Keratinocyte (primary cell): ENCODE results near the gene FHIT. TPM values are rescaled to one million over a fixed set of nuclear protein-coding genes. Genes with fewer than 3 reads are reported as not detected.

Experiments
- DNase-seq: peaks from one replicate; pipeline ENCODE4 v3.0.0-alpha.2; 2011; ENCODE audit warnings: low read depth, missing footprints, low spot score
- FAIRE-seq: peaks from 2 replicates; lab custom pipeline; 2011; peaks lifted over from hg19 to GRCh38; lab: Jason Lieb, UNC
- H2AFZ ChIP-seq: 2 replicates; pipeline ENCODE4 v1.6.0; 2012; ENCODE audit warnings: low read length, control low read depth, inconsistent platforms; ENCODE audit not compliant: control insufficient read depth
- H3K27ac ChIP-seq: 2 replicates; pipeline ENCODE4 v1.5.1; 2011; ENCODE audit warnings: low read length; ENCODE audit not compliant: control insufficient read depth, insufficient read depth
- H3K27me3 ChIP-seq: 3 replicates; pipeline ENCODE4 v1.6.0; 2011; ENCODE audit warnings: low read length; ENCODE audit not compliant: control insufficient read depth, insufficient read depth; ENCODE audit errors: extremely low read depth
- H3K36me3 ChIP-seq, 2 experiments: 2 replicates in 1 of 2; 3 replicates in 1 of 2; pipeline ENCODE4 v1.5.1; 2011; ENCODE audit warnings: low read length in 2 of 2, mild to moderate bottlenecking in 1 of 2; ENCODE audit not compliant: control insufficient read depth in 2 of 2, insufficient read depth in 2 of 2; ENCODE audit errors: extremely low read depth in 1 of 2
- H3K4me1 ChIP-seq: 3 replicates; pipeline ENCODE4 v1.5.1; 2011; ENCODE audit warnings: low read length; ENCODE audit not compliant: control insufficient read depth, insufficient read depth; ENCODE audit errors: extremely low read depth
- H3K4me2 ChIP-seq: 3 replicates; pipeline ENCODE4 v1.6.0; 2011; ENCODE audit warnings: low read depth, low read length; ENCODE audit not compliant: control insufficient read depth, insufficient read depth; ENCODE audit errors: extremely low read depth
- H3K4me3 ChIP-seq, 3 experiments: fragments of 200-600 bp in 1 of 3; sonication (generic) in 1 of 3; 2 replicates in 2 of 3; 3 replicates in 1 of 3; pipeline ENCODE4 v1.5.1; 2011 to 2016; ENCODE audit warnings: low read length in 3 of 3, mild to moderate bottlenecking in 3 of 3, control low read depth in 2 of 3, inconsistent platforms in 1 of 3, low read depth in 1 of 3, mixed read lengths in 1 of 3, mixed run types in 1 of 3, moderate library complexity in 1 of 3; ENCODE audit not compliant: control insufficient read depth in 2 of 3, insufficient read depth in 2 of 3; ENCODE audit errors: extremely low read depth in 1 of 3
- H3K79me2 ChIP-seq: 2 replicates; pipeline ENCODE4 v1.6.0; 2012; ENCODE audit warnings: low read length; ENCODE audit not compliant: control insufficient read depth, insufficient read depth
- H3K9ac ChIP-seq: 3 replicates; pipeline ENCODE4 v1.6.0; 2011; ENCODE audit warnings: low read length; ENCODE audit not compliant: control insufficient read depth, insufficient read depth; ENCODE audit errors: extremely low read depth
- H3K9me1 ChIP-seq: 3 replicates; pipeline ENCODE4 v1.6.0; 2011; ENCODE audit warnings: low read length; ENCODE audit not compliant: control insufficient read depth, insufficient read depth; ENCODE audit errors: extremely low read depth
- H3K9me3 ChIP-seq: 2 replicates; pipeline ENCODE4 v1.5.1; 2012; ENCODE audit warnings: low read depth, low read length; ENCODE audit not compliant: control insufficient read depth
- H4K20me1 ChIP-seq: 3 replicates; pipeline ENCODE4 v1.6.0; 2011; ENCODE audit warnings: low read length; ENCODE audit not compliant: control insufficient read depth, insufficient read depth; ENCODE audit errors: extremely low read depth
- EZH2 ChIP-seq: IDR thresholded peaks from one replicate; pipeline ENCODE4 v1.6.1; 2012; ENCODE audit warnings: inconsistent platforms, mild to moderate bottlenecking, low read length, moderate library complexity
- dilution Hi-C: fragments of 300-500 bp; cut with MboI; formaldehyde crosslinking; loops from one replicate; pipeline ENCODE4 v1.7.0; 2020; ENCODE audit warnings: low sequenced_read_pairs; ENCODE audit not compliant: extremely low pct_ligation_motif_present
- polyA plus RNA-seq, 5 experiments: library from polyadenylated mRNA; depleted of rRNA in 3 of 5; stranded (reverse) in 3 of 5; stranded (forward) in 1 of 5; unstranded in 1 of 5; fragments of >200 nt; gene quantifications; 1 replicate in 1 of 5; 2 replicates in 3 of 5; 3 replicates in 1 of 5; pipeline versions ENCODE4 v1.2.1 to v1.2.3, GENCODE V29; 2011 to 2012; ENCODE audit warnings: missing spikeins in 2 of 5, low read depth in 1 of 5, low replicate concordance in 1 of 5
- TF ChIP-seq, protein P1 (sequence below), 3 experiments: IDR thresholded peaks in 1 of 3; conservative IDR thresholded peaks in 1 of 3; optimal IDR thresholded peaks in 1 of 3; 2 replicates in 2 of 3; 3 replicates in 1 of 3; pipeline versions ENCODE3 to v1.5.1; 2011; ENCODE audit warnings: low read length in 3 of 3, mild to moderate bottlenecking in 3 of 3, moderate library complexity in 2 of 3, control low read depth in 1 of 3, inconsistent platforms in 1 of 3; ENCODE audit not compliant: insufficient read depth in 2 of 3; ENCODE audit errors: extremely low read depth in 1 of 3

FHIT gene
- polyA plus RNA-seq, 1 donor (not counting 4 experiments of a cell fraction or from before 2014, with no cell fraction given): 2.2 TPM

GRCh38 chr3:60737633-60738399 is 513.4 kb downstream of the FHIT start:
- no peak overlapping the region for H2AFZ ChIP-seq
- FAIRE-seq (no peak), DNase-seq (no peak)
- H3K9ac ChIP-seq: no peak overlapping the region
- no peak overlapping the region for H3K4me2 ChIP-seq
- H3K4me3 ChIP-seq: no peak overlapping the region
- TF ChIP-seq, protein P1, sequence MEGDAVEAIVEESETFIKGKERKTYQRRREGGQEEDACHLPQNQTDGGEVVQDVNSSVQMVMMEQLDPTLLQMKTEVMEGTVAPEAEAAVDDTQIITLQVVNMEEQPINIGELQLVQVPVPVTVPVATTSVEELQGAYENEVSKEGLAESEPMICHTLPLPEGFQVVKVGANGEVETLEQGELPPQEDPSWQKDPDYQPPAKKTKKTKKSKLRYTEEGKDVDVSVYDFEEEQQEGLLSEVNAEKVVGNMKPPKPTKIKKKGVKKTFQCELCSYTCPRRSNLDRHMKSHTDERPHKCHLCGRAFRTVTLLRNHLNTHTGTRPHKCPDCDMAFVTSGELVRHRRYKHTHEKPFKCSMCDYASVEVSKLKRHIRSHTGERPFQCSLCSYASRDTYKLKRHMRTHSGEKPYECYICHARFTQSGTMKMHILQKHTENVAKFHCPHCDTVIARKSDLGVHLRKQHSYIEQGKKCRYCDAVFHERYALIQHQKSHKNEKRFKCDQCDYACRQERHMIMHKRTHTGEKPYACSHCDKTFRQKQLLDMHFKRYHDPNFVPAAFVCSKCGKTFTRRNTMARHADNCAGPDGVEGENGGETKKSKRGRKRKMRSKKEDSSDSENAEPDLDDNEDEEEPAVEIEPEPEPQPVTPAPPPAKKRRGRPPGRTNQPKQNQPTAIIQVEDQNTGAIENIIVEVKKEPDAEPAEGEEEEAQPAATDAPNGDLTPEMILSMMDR (optimal IDR thresholded peaks at IDR 0.05 in 1 of 3, IDR thresholded peaks at IDR 0.05 in 1 of 3, conservative IDR thresholded peaks at IDR 0.05 in 1 of 3; ENCODE audit: extremely low read depth in 1 of 3, insufficient read depth in 2 of 3, low read length in 3 of 3): no peak
- TF ChIP-seq EZH2: no peak
- H3K27ac ChIP-seq: no peak overlapping the region
- H4K20me1 ChIP-seq: no peaks in the 10 kb centered on the region
- H3K4me1 ChIP-seq: no peaks in the 10 kb centered on the region
- no peaks in the 10 kb centered on the region for H3K9me1 ChIP-seq
- no peaks in the 10 kb centered on the region for H3K9me3 ChIP-seq
- H3K27me3 ChIP-seq: no peaks in the 10 kb centered on the region
- H3K79me2 ChIP-seq: no peaks in the 10 kb centered on the region
- no peaks in the 10 kb centered on the region for H3K36me3 ChIP-seq
- dilution Hi-C loops: no loop called here

- H3K27ac ChIP-seq: no peak overlapping the region
- no peaks in the 10 kb centered on the region for H4K20me1 ChIP-seq
- no peak for DNase-seq
- FAIRE-seq: no peak
- no peak overlapping the region for H3K4me2 ChIP-seq
- no peaks in the 10 kb centered on the region for H3K36me3 ChIP-seq
- no peak overlapping the region for H3K9ac ChIP-seq
- TF ChIP-seq, protein P1 (optimal IDR thresholded peaks at IDR 0.05 in 1 of 3, IDR thresholded peaks at IDR 0.05 in 1 of 3, conservative IDR thresholded peaks at IDR 0.05 in 1 of 3; ENCODE audit: extremely low read depth in 1 of 3, insufficient read depth in 2 of 3, low read length in 3 of 3): no peak
- no peak for TF ChIP-seq EZH2
- dilution Hi-C loops: no loop called here
- no peaks in the 10 kb centered on the region for H3K4me1 ChIP-seq
- no peaks in the 10 kb centered on the region for H3K79me2 ChIP-seq
- no peak overlapping the region for H3K4me3 ChIP-seq
- no peak overlapping the region for H2AFZ ChIP-seq
- no peaks in the 10 kb centered on the region for H3K27me3 ChIP-seq
- H3K9me3 ChIP-seq: no peaks in the 10 kb centered on the region
- no peaks in the 10 kb centered on the region for H3K9me1 ChIP-seq
Measured at GRCh38 chr3:60730371-60730770, 520.9 kb downstream of the FHIT start.
